ENCODE data around the gene MIGA2.

The MIGA2 gene

GRCh38 chr9:129064499-129064908, 28.1 kb downstream of the MIGA2 start:
- no peak overlapping the region for H3K9ac ChIP-seq (ENCODE audit: low read length)

GRCh38 chr9:129068110-129068509, 31.7 kb downstream of the MIGA2 start:
- Histone ChIP-seq H3K36me3 (ENCODE audit: control insufficient read depth, insufficient read depth, low read length) (peaks cover 52% of the 10 kb centered on the region), H3K27me3 (ENCODE audit: control insufficient read depth, insufficient read depth, low read length) (no peaks in the 10 kb centered on the region), H3K9ac (ENCODE audit: low read length) (no peak overlapping the region), H3K4me3 (ENCODE audit: low read depth, low read length) (no peak overlapping the region), H3K4me1 (ENCODE audit: control insufficient read depth, insufficient read depth, low read length) (peaks cover 29% of the 10 kb centered on the region), H3K27ac (ENCODE audit: low read depth, low read length) (no peak overlapping the region), H3K9me3 (ENCODE audit: control insufficient read depth, insufficient read depth, low read depth, low read length) (no peaks in the 10 kb centered on the region)

More at GRCh38 chr9:129064499-129064908, 28.1 kb downstream of the MIGA2 start:
- no peaks in the 10 kb centered on the region for H3K9me3 ChIP-seq (ENCODE audit: control insufficient read depth, insufficient read depth, low read depth, low read length)
- H3K4me3 ChIP-seq (ENCODE audit: low read depth, low read length), result no peak overlapping the region
- peaks cover 69% of the 10 kb centered on the region for H3K36me3 ChIP-seq (ENCODE audit: control insufficient read depth, insufficient read depth, low read length)
- no peak overlapping the region for H3K27ac ChIP-seq (ENCODE audit: low read depth, low read length)
- no peaks in the 10 kb centered on the region for H3K27me3 ChIP-seq (ENCODE audit: control insufficient read depth, insufficient read depth, low read length)
- peaks cover 3% of the 10 kb centered on the region; the same call in 1 of the 2 replicates for H3K4me1 ChIP-seq (ENCODE audit: control insufficient read depth, insufficient read depth, low read length)

DNA sequence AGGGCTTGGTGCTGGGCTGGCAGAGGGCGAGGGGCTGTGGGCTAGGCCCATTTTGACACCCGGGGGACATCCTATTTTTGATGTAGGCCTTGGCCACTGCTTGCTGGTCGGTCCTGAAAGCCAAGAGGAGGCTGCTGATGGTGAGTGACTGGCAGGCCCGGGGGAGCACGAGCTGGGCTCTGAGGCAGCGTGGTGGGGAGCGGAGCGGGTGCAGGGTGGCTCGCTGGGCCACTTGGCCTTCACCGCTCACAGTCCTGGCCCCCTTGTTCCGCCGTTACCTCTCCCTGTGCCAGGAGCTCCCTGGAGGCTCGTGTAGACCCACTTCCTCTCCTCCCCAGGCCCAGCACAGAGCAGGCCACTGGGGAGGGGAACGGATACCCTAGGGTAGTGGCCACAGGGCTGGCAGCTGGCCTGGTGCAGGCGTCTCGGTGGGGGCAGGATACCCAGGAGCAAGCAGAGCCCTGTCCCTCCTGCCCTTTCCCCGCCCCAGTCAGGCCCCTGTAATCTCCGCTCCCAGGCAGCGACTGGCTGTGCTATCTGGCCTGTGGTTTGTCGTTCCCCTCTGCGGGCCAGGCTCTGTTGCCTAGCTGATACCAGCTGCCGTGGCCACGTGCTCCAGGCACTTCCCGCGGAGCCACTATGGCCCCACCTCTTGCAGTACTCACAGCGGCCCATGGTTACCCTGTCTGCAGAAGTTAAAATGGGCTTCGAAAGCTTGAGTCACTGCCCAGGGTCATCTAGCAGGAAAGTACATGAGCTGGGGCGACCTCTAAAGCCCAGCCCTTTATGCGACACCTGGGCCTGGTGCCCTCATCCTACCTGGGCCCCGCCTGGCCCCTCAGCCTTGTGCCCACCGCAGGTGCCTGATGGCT, 32.8 kb downstream of the MIGA2 start:
- peaks cover 29% of the 10 kb centered on the region for H3K4me1 ChIP-seq (ENCODE audit: control insufficient read depth, insufficient read depth, low read length)
- no peak overlapping the region for H3K27ac ChIP-seq (ENCODE audit: low read depth, low read length)
- no peak overlapping the region for H3K4me3 ChIP-seq (ENCODE audit: low read depth, low read length)
- no peaks in the 10 kb centered on the region for H3K27me3 ChIP-seq (ENCODE audit: control insufficient read depth, insufficient read depth, low read length)
- no peak overlapping the region for H3K9ac ChIP-seq (ENCODE audit: low read length)
- H3K9me3 ChIP-seq (ENCODE audit: control insufficient read depth, insufficient read depth, low read depth, low read length), result no peaks in the 10 kb centered on the region
- H3K36me3 ChIP-seq (ENCODE audit: control insufficient read depth, insufficient read depth, low read length), result peaks cover 44% of the 10 kb centered on the region

DNA sequence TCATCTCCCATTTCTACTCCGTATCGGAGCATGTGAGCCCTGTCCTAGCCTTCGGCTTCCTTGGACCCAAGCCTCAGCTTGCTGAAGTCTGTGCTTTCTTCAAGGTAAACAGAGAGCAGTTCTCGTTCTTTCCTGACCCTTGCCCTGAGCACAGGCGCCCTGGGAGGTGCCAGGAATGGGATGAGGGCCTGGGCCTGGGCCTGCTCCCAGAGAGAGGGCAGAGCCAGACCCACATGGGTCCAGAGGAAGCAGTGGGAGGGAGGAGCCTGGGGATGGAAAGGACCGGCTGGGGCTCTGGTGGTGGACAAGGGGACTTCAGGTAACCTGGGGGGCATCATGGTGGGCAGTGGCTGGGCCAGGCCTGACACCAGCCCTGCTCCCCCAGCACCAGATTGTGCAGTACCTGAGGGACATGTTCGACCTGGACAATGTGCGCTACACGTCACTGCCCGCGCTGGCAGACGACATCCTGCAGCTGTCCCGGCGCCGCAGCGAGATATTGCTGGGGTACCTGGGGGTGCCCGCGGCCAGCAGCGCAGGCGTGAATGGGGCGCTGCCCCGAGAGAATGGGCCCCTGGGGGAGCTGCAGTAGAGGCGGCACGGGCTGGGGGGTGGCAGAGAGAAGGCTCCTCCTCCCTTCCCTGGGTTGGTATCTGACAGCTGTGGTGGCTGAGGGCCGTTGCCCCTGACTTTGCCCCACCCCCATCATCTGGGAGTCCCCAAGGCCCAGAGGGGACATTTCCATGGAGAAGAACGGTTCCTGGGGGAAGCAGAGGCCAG, 33.6 kb downstream of the MIGA2 start:
- Histone ChIP-seq H3K4me3 (ENCODE audit: low read depth, low read length) (no peak overlapping the region), H3K9me3 (ENCODE audit: control insufficient read depth, insufficient read depth, low read depth, low read length) (no peaks in the 10 kb centered on the region), H3K36me3 (ENCODE audit: control insufficient read depth, insufficient read depth, low read length) (peaks cover 39% of the 10 kb centered on the region)

DNA sequence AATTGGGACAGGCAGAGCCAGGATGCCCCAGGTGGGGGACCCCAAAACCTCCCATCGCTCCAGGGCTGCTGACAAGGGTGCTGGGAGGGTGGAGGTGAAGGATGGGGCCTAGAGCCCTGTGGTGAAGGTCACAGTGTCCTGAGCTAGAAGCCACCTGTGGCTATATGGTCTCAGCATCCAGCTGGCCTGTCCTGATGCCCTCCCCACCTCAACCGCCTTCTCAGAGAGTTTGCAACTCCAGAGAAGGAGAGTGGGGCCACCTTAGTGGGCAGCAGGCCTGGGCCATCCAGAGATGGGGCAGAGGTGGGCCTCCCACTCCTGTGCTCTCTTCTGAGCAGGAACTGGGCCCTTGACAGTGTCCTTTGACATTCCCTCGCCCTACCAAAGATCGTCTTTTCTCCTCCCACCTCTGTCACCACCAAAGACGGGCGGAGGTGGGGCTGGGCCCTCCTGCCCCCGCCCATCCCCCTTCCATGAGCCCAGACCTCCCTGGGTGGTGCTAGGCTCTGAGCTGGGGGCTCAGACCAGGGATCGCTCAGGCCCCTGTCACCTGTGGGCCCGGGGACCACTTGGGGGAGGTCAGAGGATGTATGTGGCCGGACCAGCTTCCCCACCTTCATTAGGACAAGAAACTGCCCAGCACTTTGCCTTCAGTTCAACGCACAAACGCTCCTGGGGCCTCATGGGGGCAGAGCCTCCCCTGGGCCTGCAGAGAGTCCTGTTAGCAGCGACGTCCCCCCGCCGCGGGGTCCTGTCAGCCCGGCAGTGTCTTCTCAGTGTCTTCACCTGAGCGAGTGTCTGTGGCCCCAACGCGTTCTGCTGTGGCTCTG, 34.5 kb downstream of the MIGA2 start:
- Histone ChIP-seq H3K9ac (ENCODE audit: low read length) (peak overlapping the region; percentile 22), H3K27me3 (ENCODE audit: control insufficient read depth, insufficient read depth, low read length) (no peaks in the 10 kb centered on the region), H3K9me3 (ENCODE audit: control insufficient read depth, insufficient read depth, low read depth, low read length) (no peaks in the 10 kb centered on the region), H3K4me3 (ENCODE audit: low read depth, low read length) (peak overlapping the region; percentile 32; the same call in 1 of the 2 replicates), H3K27ac (ENCODE audit: low read depth, low read length) (peak overlapping the region; percentile 37), H3K4me1 (ENCODE audit: control insufficient read depth, insufficient read depth, low read length) (peaks cover 29% of the 10 kb centered on the region), H3K36me3 (ENCODE audit: control insufficient read depth, insufficient read depth, low read length) (peaks cover 34% of the 10 kb centered on the region)

More for the DNA sequence above, 33.6 kb downstream of the MIGA2 start:
- Histone ChIP-seq H3K27me3 (ENCODE audit: control insufficient read depth, insufficient read depth, low read length) (no peaks in the 10 kb centered on the region), H3K9ac (ENCODE audit: low read length) (no peak overlapping the region), H3K27ac (ENCODE audit: low read depth, low read length) (no peak overlapping the region), H3K4me1 (ENCODE audit: control insufficient read depth, insufficient read depth, low read length) (peaks cover 29% of the 10 kb centered on the region)

DNA sequence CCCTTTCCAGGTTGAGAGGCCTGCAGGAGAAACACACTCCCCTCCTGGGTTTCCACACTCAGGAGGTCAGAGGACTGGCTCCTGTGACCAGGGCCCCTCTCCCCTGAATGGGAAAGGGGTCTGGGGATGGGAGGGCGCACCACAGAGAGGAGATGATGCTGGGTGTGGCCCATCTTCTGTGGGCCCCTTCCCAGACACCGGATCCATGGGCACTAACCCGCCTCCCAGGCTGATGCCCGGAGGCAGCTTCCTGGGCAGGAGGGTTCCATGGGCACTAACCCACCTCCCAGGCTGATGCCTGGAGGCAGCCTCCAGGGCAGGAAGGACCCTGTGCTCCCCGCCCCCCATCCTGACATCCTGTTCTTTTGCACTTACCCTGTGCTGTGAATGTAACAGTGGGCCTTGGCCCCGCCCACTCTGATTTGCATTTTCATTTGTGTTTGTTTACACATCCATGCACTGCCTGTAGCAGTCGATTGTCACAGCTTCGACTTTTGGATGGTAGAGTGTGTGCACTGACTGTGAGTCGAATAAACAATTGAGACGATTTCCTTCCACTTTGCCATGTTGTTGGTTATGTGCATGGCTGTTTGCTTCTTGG, 35.2 kb downstream of the MIGA2 start:
- H3K4me1 ChIP-seq (ENCODE audit: control insufficient read depth, insufficient read depth, low read length), result peaks cover 29% of the 10 kb centered on the region
- peaks cover 32% of the 10 kb centered on the region for H3K36me3 ChIP-seq (ENCODE audit: control insufficient read depth, insufficient read depth, low read length)
- no peaks in the 10 kb centered on the region for H3K27me3 ChIP-seq (ENCODE audit: control insufficient read depth, insufficient read depth, low read length)
- H3K9ac ChIP-seq (ENCODE audit: low read length), result peak overlapping the region; percentile 22
- H3K27ac ChIP-seq (ENCODE audit: low read depth, low read length), result peak overlapping the region; percentile 37
- no peaks in the 10 kb centered on the region for H3K9me3 ChIP-seq (ENCODE audit: control insufficient read depth, insufficient read depth, low read depth, low read length)
- peak overlapping the region; percentile 32 for H3K4me3 ChIP-seq (ENCODE audit: low read depth, low read length)

DNA sequence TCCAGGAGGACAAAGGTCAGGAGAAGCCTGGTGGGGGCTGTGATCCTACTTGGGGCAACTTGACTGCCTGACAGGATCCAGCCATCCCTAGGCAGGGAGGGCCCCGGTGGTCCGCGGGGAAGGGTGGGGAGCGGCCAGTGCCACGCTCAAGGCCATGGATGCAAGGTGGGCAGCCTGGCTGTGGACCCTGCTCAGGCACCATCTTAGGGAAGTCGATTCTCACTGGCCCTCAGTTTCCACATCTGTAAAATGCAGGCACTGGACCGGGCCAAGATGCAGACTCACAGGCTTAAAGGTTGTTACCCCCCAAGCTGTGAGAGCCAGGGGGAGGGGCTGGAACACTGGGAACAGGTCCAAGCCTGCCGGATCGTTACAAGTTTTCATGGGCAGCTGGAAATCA, 35.7 kb downstream of the MIGA2 start:
- Histone ChIP-seq H3K9ac (ENCODE audit: low read length) (peak overlapping the region; percentile 26), H3K36me3 (ENCODE audit: control insufficient read depth, insufficient read depth, low read length) (peaks cover 31% of the 10 kb centered on the region), H3K4me1 (ENCODE audit: control insufficient read depth, insufficient read depth, low read length) (peaks cover 29% of the 10 kb centered on the region), H3K9me3 (ENCODE audit: control insufficient read depth, insufficient read depth, low read depth, low read length) (no peaks in the 10 kb centered on the region), H3K4me3 (ENCODE audit: low read depth, low read length) (peak overlapping the region; percentile 32), H3K27me3 (ENCODE audit: control insufficient read depth, insufficient read depth, low read length) (no peaks in the 10 kb centered on the region), H3K27ac (ENCODE audit: low read depth, low read length) (peak overlapping the region; percentile 5; the same call in 1 of the 2 replicates)

- H3K4me3 ChIP-seq (ENCODE audit: low read depth, low read length), result no peak overlapping the region
Measured at GRCh38 chr9:129073404-129073803, 37.0 kb downstream of the MIGA2 start.

DNA sequence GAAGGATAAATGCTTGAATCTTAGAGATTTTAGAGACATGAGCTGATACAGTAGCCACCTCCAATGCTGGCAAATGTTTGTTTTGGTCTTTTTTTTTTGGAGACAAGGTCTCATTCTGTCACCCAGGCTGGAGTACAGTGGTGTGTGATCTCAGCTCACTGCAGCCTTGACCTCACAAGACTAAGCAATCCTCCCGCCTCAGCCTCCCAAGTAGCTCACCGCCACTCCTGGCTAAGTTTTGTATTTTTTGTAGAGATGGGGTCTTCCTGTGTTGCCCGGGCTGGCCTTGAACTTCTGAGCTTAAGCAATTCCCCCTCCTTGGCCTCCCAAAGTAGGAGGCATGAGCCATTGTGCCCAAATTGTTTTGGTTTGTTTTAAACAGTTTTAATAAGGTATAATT, 37.7 kb downstream of the MIGA2 start:
- no peaks in the 10 kb centered on the region for H3K27me3 ChIP-seq (ENCODE audit: control insufficient read depth, insufficient read depth, low read length)
- H3K4me1 ChIP-seq (ENCODE audit: control insufficient read depth, insufficient read depth, low read length), result peaks cover 28% of the 10 kb centered on the region
- H3K9me3 ChIP-seq (ENCODE audit: control insufficient read depth, insufficient read depth, low read depth, low read length), result no peaks in the 10 kb centered on the region
- H3K27ac ChIP-seq (ENCODE audit: low read depth, low read length), result no peak overlapping the region
- H3K36me3 ChIP-seq (ENCODE audit: control insufficient read depth, insufficient read depth, low read length), result peaks cover 13% of the 10 kb centered on the region
- H3K4me3 ChIP-seq (ENCODE audit: low read depth, low read length), result no peak overlapping the region
- no peak overlapping the region for H3K9ac ChIP-seq (ENCODE audit: low read length)

More at GRCh38 chr9:129073404-129073803, 37.0 kb downstream of the MIGA2 start:
- no peak overlapping the region for H3K9ac ChIP-seq (ENCODE audit: low read length)
- peaks cover 19% of the 10 kb centered on the region for H3K36me3 ChIP-seq (ENCODE audit: control insufficient read depth, insufficient read depth, low read length)
- H3K9me3 ChIP-seq (ENCODE audit: control insufficient read depth, insufficient read depth, low read depth, low read length), result no peaks in the 10 kb centered on the region
- no peaks in the 10 kb centered on the region for H3K27me3 ChIP-seq (ENCODE audit: control insufficient read depth, insufficient read depth, low read length)
- H3K4me1 ChIP-seq (ENCODE audit: control insufficient read depth, insufficient read depth, low read length), result peaks cover 29% of the 10 kb centered on the region
- no peak overlapping the region for H3K27ac ChIP-seq (ENCODE audit: low read depth, low read length)

GRCh38 chr9:129075996-129076639, 39.7 kb downstream of the MIGA2 start:
- Histone ChIP-seq H3K4me3 (ENCODE audit: low read depth, low read length) (no peak overlapping the region), H3K4me1 (ENCODE audit: control insufficient read depth, insufficient read depth, low read length) (peaks cover 16% of the 10 kb centered on the region), H3K9me3 (ENCODE audit: control insufficient read depth, insufficient read depth, low read depth, low read length) (no peaks in the 10 kb centered on the region), H3K27me3 (ENCODE audit: control insufficient read depth, insufficient read depth, low read length) (no peaks in the 10 kb centered on the region), H3K27ac (ENCODE audit: low read depth, low read length) (no peak overlapping the region), H3K9ac (ENCODE audit: low read length) (no peak overlapping the region), H3K36me3 (ENCODE audit: control insufficient read depth, insufficient read depth, low read length) (no peaks in the 10 kb centered on the region)

Measured in HUES6 (cell line).